ENCODE results near the gene TBCD.

GRCh38 chr17:82704886-82705285, 47.0 kb upstream of the TBCD start:
- TF ChIP-seq, protein P1, sequence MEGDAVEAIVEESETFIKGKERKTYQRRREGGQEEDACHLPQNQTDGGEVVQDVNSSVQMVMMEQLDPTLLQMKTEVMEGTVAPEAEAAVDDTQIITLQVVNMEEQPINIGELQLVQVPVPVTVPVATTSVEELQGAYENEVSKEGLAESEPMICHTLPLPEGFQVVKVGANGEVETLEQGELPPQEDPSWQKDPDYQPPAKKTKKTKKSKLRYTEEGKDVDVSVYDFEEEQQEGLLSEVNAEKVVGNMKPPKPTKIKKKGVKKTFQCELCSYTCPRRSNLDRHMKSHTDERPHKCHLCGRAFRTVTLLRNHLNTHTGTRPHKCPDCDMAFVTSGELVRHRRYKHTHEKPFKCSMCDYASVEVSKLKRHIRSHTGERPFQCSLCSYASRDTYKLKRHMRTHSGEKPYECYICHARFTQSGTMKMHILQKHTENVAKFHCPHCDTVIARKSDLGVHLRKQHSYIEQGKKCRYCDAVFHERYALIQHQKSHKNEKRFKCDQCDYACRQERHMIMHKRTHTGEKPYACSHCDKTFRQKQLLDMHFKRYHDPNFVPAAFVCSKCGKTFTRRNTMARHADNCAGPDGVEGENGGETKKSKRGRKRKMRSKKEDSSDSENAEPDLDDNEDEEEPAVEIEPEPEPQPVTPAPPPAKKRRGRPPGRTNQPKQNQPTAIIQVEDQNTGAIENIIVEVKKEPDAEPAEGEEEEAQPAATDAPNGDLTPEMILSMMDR (IDR thresholded peaks at IDR 0.05), result no peak
- no peak for TF ChIP-seq POLR2A (IDR thresholded peaks at IDR 0.05)
